ENCODE measurements around the gene DNM1. TPM values are rescaled to one million over a fixed set of nuclear protein-coding genes. Genes with fewer than 3 reads are reported as not detected.

Gene DNM1
- total and polyA plus RNA-seq, 2 of the 8 experiments (the other 6 are each of a cell fraction or from before 2014, with no cell fraction given), result 34.3 to 62.7 TPM

DNA sequence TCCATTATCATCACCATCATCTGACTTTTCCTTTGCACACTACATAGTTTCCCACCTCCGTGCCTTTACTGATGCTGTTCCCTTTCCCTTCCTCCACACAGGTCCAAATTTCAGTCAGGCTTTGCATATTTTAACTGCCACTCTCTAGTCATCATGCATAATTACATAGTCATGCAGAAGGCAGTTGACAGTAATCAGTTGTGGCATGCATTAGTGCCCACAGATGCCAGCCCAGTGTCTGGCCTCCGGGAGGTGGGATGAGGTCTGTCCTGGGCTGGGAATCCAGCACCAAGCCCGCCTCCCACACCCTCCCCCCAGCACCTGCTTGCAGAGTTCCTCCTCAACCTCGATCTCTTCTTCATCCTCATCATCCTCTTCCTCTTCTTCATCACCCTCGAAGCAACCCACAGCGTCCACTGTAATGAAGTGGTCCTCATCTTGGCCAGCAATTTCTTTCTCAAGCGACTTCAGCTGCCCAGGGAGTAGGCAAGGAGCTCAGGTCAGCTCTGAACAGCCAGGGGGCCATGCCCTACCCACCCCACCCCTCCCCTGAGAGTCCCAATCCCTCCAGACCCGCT lies 34.4 kb upstream of the DNM1 start (continued):
- TF ChIP-seq NANOG (IDR thresholded peaks at IDR 0.05; ENCODE audit: insufficient read depth, low read depth, low read length, poor library complexity, severe bottlenecking) (no peak), POU5F1 (IDR thresholded peaks at IDR 0.05; ENCODE audit: low read depth, low read length) (no peak), SP4 (IDR thresholded peaks at IDR 0.05; ENCODE audit: low read length) (no peak), BCL11A (IDR thresholded peaks at IDR 0.05; ENCODE audit: low read depth in 2 of 2, low read length in 2 of 2) (no peak)
